Measurements from ENCODE around the gene SDK1. TPM values are rescaled to one million over a fixed set of nuclear protein-coding genes. Genes with fewer than 3 reads are reported as not detected.

Gene SDK1
- total and polyA plus RNA-seq, 4 donors = 10.4 to 11.6 (median 11.0) TPM

- Histone ChIP-seq H3K27ac (ENCODE audit: low read depth, low read length) (no peak overlapping the region), H3K36me3 (ENCODE audit: control insufficient read depth, insufficient read depth, low read length) (no peaks in the 10 kb centered on the region), H3K4me1 (ENCODE audit: control insufficient read depth, insufficient read depth, low read length) (no peaks in the 10 kb centered on the region), H3K9me3 (ENCODE audit: control insufficient read depth, insufficient read depth, low read length) (no peaks in the 10 kb centered on the region), H3K27me3 (ENCODE audit: control insufficient read depth, insufficient read depth, low read length) (no peaks in the 10 kb centered on the region), H3K4me3 (ENCODE audit: low read depth, low read length) (no peak overlapping the region)
- no peak for DNase-seq (ENCODE audit: low read depth in 4 of 6, low spot score in 6 of 6)
- WGBS (ENCODE audit: insufficient coverage) = no CpG with 5 or more reads among the region's 2 CpGs
Observed at GRCh38 chr7:3648276-3648675, 347.2 kb downstream of the SDK1 start.

- Histone ChIP-seq H3K4me1 (ENCODE audit: control insufficient read depth, insufficient read depth, low read length) (no peaks in the 10 kb centered on the region), H3K4me3 (ENCODE audit: low read depth, low read length) (no peak overlapping the region), H3K9me3 (ENCODE audit: control insufficient read depth, insufficient read depth, low read length) (no peaks in the 10 kb centered on the region), H3K27ac (ENCODE audit: low read depth, low read length) (no peak overlapping the region), H3K27me3 (ENCODE audit: control insufficient read depth, insufficient read depth, low read length) (no peaks in the 10 kb centered on the region), H3K36me3 (ENCODE audit: control insufficient read depth, insufficient read depth, low read length) (no peaks in the 10 kb centered on the region)
- no peak for DNase-seq (ENCODE audit: low read depth in 4 of 6, low spot score in 6 of 6)
- 100% methylated on average over 1 of the region's 2 CpGs for WGBS (ENCODE audit: insufficient coverage)
Observed at GRCh38 chr7:3649250-3649649, 348.2 kb downstream of the SDK1 start.

GRCh38 chr7:3649678-3650440, 348.8 kb downstream of the SDK1 start:
- Histone ChIP-seq H3K4me1 (ENCODE audit: control insufficient read depth, insufficient read depth, low read length) (no peaks in the 10 kb centered on the region), H3K4me3 (ENCODE audit: low read depth, low read length) (no peak overlapping the region), H3K36me3 (ENCODE audit: control insufficient read depth, insufficient read depth, low read length) (no peaks in the 10 kb centered on the region), H3K27me3 (ENCODE audit: control insufficient read depth, insufficient read depth, low read length) (no peaks in the 10 kb centered on the region), H3K9me3 (ENCODE audit: control insufficient read depth, insufficient read depth, low read length) (no peaks in the 10 kb centered on the region), H3K27ac (ENCODE audit: low read depth, low read length) (no peak overlapping the region)
- WGBS (ENCODE audit: insufficient coverage) = 96% methylated on average over 4 of the region's 10 CpGs
- DNase-seq (ENCODE audit: low read depth in 4 of 6, low spot score in 6 of 6) = no peak

GRCh38 chr7:3650844-3651243, 349.8 kb downstream of the SDK1 start:
- Histone ChIP-seq H3K4me1 (ENCODE audit: control insufficient read depth, insufficient read depth, low read length) (no peaks in the 10 kb centered on the region), H3K27ac (ENCODE audit: low read depth, low read length) (no peak overlapping the region), H3K9me3 (ENCODE audit: control insufficient read depth, insufficient read depth, low read length) (no peaks in the 10 kb centered on the region), H3K27me3 (ENCODE audit: control insufficient read depth, insufficient read depth, low read length) (no peaks in the 10 kb centered on the region), H3K36me3 (ENCODE audit: control insufficient read depth, insufficient read depth, low read length) (no peaks in the 10 kb centered on the region), H3K4me3 (ENCODE audit: low read depth, low read length) (no peak overlapping the region)
- no CpG with 5 or more reads among the region's 2 CpGs for WGBS (ENCODE audit: insufficient coverage)
- DNase-seq (ENCODE audit: low read depth in 4 of 6, low spot score in 6 of 6) = no peak

GRCh38 chr7:3655635-3656034, 354.6 kb downstream of the SDK1 start:
- Histone ChIP-seq H3K9me3 (ENCODE audit: control insufficient read depth, insufficient read depth, low read length) (no peaks in the 10 kb centered on the region), H3K27me3 (ENCODE audit: control insufficient read depth, insufficient read depth, low read length) (no peaks in the 10 kb centered on the region), H3K27ac (ENCODE audit: low read depth, low read length) (no peak overlapping the region), H3K4me3 (ENCODE audit: low read depth, low read length) (no peak overlapping the region), H3K4me1 (ENCODE audit: control insufficient read depth, insufficient read depth, low read length) (no peaks in the 10 kb centered on the region), H3K36me3 (ENCODE audit: control insufficient read depth, insufficient read depth, low read length) (no peaks in the 10 kb centered on the region)
- DNase-seq (ENCODE audit: low read depth in 4 of 6, low spot score in 6 of 6) = no peak
- 95% methylated on average over 4 of the region's 7 CpGs for WGBS (ENCODE audit: insufficient coverage)

GRCh38 chr7:3657206-3657605, 356.2 kb downstream of the SDK1 start:
- H3K4me3 ChIP-seq (ENCODE audit: low read depth, low read length) = no peak overlapping the region
- no peak overlapping the region for H3K27ac ChIP-seq (ENCODE audit: low read depth, low read length)
- WGBS (ENCODE audit: insufficient coverage) = 86% methylated on average over 6 of the region's 6 CpGs
- no peaks in the 10 kb centered on the region for H3K9me3 ChIP-seq (ENCODE audit: control insufficient read depth, insufficient read depth, low read length)
- H3K27me3 ChIP-seq (ENCODE audit: control insufficient read depth, insufficient read depth, low read length) = no peaks in the 10 kb centered on the region
- DNase-seq (ENCODE audit: low read depth in 4 of 6, low spot score in 6 of 6) = no peak
- H3K36me3 ChIP-seq (ENCODE audit: control insufficient read depth, insufficient read depth, low read length) = no peaks in the 10 kb centered on the region
- no peaks in the 10 kb centered on the region for H3K4me1 ChIP-seq (ENCODE audit: control insufficient read depth, insufficient read depth, low read length)

- H3K4me3 ChIP-seq (ENCODE audit: low read depth, low read length) = no peak overlapping the region
- no peak overlapping the region for H3K27ac ChIP-seq (ENCODE audit: low read depth, low read length)
- no peaks in the 10 kb centered on the region for H3K36me3 ChIP-seq (ENCODE audit: control insufficient read depth, insufficient read depth, low read length)
- no peaks in the 10 kb centered on the region for H3K27me3 ChIP-seq (ENCODE audit: control insufficient read depth, insufficient read depth, low read length)
- no peaks in the 10 kb centered on the region for H3K9me3 ChIP-seq (ENCODE audit: control insufficient read depth, insufficient read depth, low read length)
- no peaks in the 10 kb centered on the region for H3K4me1 ChIP-seq (ENCODE audit: control insufficient read depth, insufficient read depth, low read length)
- 100% methylated on average over 1 of the region's 2 CpGs for WGBS (ENCODE audit: insufficient coverage)
- no peak for DNase-seq (ENCODE audit: low read depth in 4 of 6, low spot score in 6 of 6)
Observed at GRCh38 chr7:3668743-3669142, 367.7 kb downstream of the SDK1 start.

- Histone ChIP-seq H3K27ac (ENCODE audit: low read depth, low read length) (no peak overlapping the region), H3K27me3 (ENCODE audit: control insufficient read depth, insufficient read depth, low read length) (no peaks in the 10 kb centered on the region)
- 100% methylated on average over 1 of the region's 4 CpGs for WGBS (ENCODE audit: insufficient coverage)
Observed at GRCh38 chr7:3670898-3671297, 369.8 kb downstream of the SDK1 start.

GRCh38 chr7:3673524-3673923, 372.5 kb downstream of the SDK1 start:
- 38% methylated on average over 2 of the region's 5 CpGs for WGBS (ENCODE audit: insufficient coverage)
- DNase-seq (ENCODE audit: low read depth in 4 of 6, low spot score in 6 of 6) = no peak
- Histone ChIP-seq H3K36me3 (ENCODE audit: control insufficient read depth, insufficient read depth, low read length) (no peaks in the 10 kb centered on the region), H3K27ac (ENCODE audit: low read depth, low read length) (no peak overlapping the region), H3K4me3 (ENCODE audit: low read depth, low read length) (no peak overlapping the region), H3K27me3 (ENCODE audit: control insufficient read depth, insufficient read depth, low read length) (no peaks in the 10 kb centered on the region), H3K9me3 (ENCODE audit: control insufficient read depth, insufficient read depth, low read length) (no peaks in the 10 kb centered on the region), H3K4me1 (ENCODE audit: control insufficient read depth, insufficient read depth, low read length) (no peaks in the 10 kb centered on the region)

More at GRCh38 chr7:3670898-3671297, 369.8 kb downstream of the SDK1 start:
- H3K4me3 ChIP-seq (ENCODE audit: low read depth, low read length) = no peak overlapping the region
- H3K4me1 ChIP-seq (ENCODE audit: control insufficient read depth, insufficient read depth, low read length) = no peaks in the 10 kb centered on the region
- no peak for DNase-seq (ENCODE audit: low read depth in 4 of 6, low spot score in 6 of 6)
- no peaks in the 10 kb centered on the region for H3K9me3 ChIP-seq (ENCODE audit: control insufficient read depth, insufficient read depth, low read length)
- H3K36me3 ChIP-seq (ENCODE audit: control insufficient read depth, insufficient read depth, low read length) = no peaks in the 10 kb centered on the region

GRCh38 chr7:3678314-3678810, 377.3 kb downstream of the SDK1 start:
- H3K4me3 ChIP-seq (ENCODE audit: low read depth, low read length) = no peak overlapping the region
- WGBS (ENCODE audit: insufficient coverage) = 100% methylated on average over 2 of the region's 4 CpGs

More at GRCh38 chr7:3678314-3678810, 377.3 kb downstream of the SDK1 start:
- H3K4me1 ChIP-seq (ENCODE audit: control insufficient read depth, insufficient read depth, low read length) = no peaks in the 10 kb centered on the region
- H3K9me3 ChIP-seq (ENCODE audit: control insufficient read depth, insufficient read depth, low read length) = no peaks in the 10 kb centered on the region
- no peak overlapping the region for H3K27ac ChIP-seq (ENCODE audit: low read depth, low read length)
- DNase-seq (ENCODE audit: low read depth in 4 of 6, low spot score in 6 of 6) = no peak
- H3K36me3 ChIP-seq (ENCODE audit: control insufficient read depth, insufficient read depth, low read length) = no peaks in the 10 kb centered on the region
- H3K27me3 ChIP-seq (ENCODE audit: control insufficient read depth, insufficient read depth, low read length) = no peaks in the 10 kb centered on the region

All from spinal cord (tissue), 10 donors.